HepG2 (cell line): ENCODE measurements around the gene UBE2H. TPM values are rescaled to one million over a fixed set of nuclear protein-coding genes. Genes with fewer than 3 reads are reported as not detected.

Experiments
- ARNT2 ChIP-seq: sonication (generic); formaldehyde crosslinking; IDR thresholded peaks from 2 replicates; pipeline ENCODE4 v1.8.0; 2022; ENCODE audit warnings: mild to moderate bottlenecking, low read depth, missing genetic modification reagents, moderate library complexity
- GATA4 ChIP-seq: sonication (generic); IDR thresholded peaks from 2 replicates; pipeline ENCODE4 v1.6.1; 2016; ENCODE audit warnings: antibody characterized with exemption, low read depth, borderline replicate concordance
- GATAD1 ChIP-seq: IDR thresholded peaks from 2 replicates; pipeline ENCODE4 v1.6.1; 2016; ENCODE audit warnings: missing genetic modification reagents, missing compliant biosample characterization
- HIC2 ChIP-seq: sonication (generic); formaldehyde crosslinking; IDR thresholded peaks from 2 replicates; pipeline ENCODE4 v1.9.0; 2022; ENCODE audit warnings: low read depth, missing genetic modification reagents
- HMG20A ChIP-seq: IDR thresholded peaks from 2 replicates; pipeline ENCODE4 v1.6.1; 2016; ENCODE audit warnings: borderline replicate concordance
- MAFF ChIP-seq: IDR thresholded peaks from 2 replicates; pipeline ENCODE4 v1.6.1; 2011; ENCODE audit warnings: low read depth, low read length, improper control_type of control experiment
- PATZ1 ChIP-seq: sonication (generic); formaldehyde crosslinking; IDR thresholded peaks from 2 replicates; pipeline ENCODE4 v1.4.0; 2020; ENCODE audit warnings: missing genetic modification reagents
- POLR2AphosphoS5 ChIP-seq: IDR thresholded peaks from 2 replicates; pipeline ENCODE4 v1.6.1; 2012; ENCODE audit warnings: low read depth, low read length
- RBM22 ChIP-seq: fragments of 200-400 bp; formaldehyde crosslinking; optimal IDR thresholded peaks from 2 replicates; pipeline ENCODE3; 2017; ENCODE audit warnings: mild to moderate bottlenecking, low read length, moderate library complexity
- SMARCE1 ChIP-seq: fragments of 450-650 bp; IDR thresholded peaks from 2 replicates; pipeline ENCODE4 v1.6.1; 2017; ENCODE audit warnings: borderline replicate concordance
- SPEN ChIP-seq: sonication (generic); formaldehyde crosslinking; IDR thresholded peaks from 2 replicates; pipeline ENCODE4 v1.5.1; 2020; ENCODE audit warnings: low read depth, mild to moderate bottlenecking, missing genetic modification reagents
- SRF ChIP-seq: IDR thresholded peaks from 2 replicates; pipeline ENCODE4 v1.6.1; 2011; ENCODE audit warnings: mild to moderate bottlenecking, low read depth, low read length, moderate library complexity
- TRIM22 ChIP-seq: fragments of 450-650 bp; IDR thresholded peaks from 2 replicates; pipeline ENCODE4 v1.6.1; 2017
- ZNF160 ChIP-seq: sonication (generic); formaldehyde crosslinking; IDR thresholded peaks from 2 replicates; pipeline ENCODE4 v1.8.0; 2022; ENCODE audit warnings: mild to moderate bottlenecking, inconsistent platforms, missing genetic modification reagents
- ZNF276 ChIP-seq: sonication (generic); formaldehyde crosslinking; IDR thresholded peaks from 2 replicates; pipeline ENCODE4 v1.4.0; 2020; ENCODE audit warnings: mild to moderate bottlenecking, low read depth, missing genetic modification reagents
- ZNF280B ChIP-seq: sonication (generic); formaldehyde crosslinking; IDR thresholded peaks from 2 replicates; pipeline ENCODE4 v1.5.0; 2020; ENCODE audit warnings: missing genetic modification reagents, mild to moderate bottlenecking, borderline replicate concordance
- ZNF335 ChIP-seq: sonication (generic); formaldehyde crosslinking; IDR thresholded peaks from 2 replicates; pipeline ENCODE4 v1.4.0; 2020; ENCODE audit warnings: missing genetic modification reagents
- ZNF362 ChIP-seq: sonication (generic); formaldehyde crosslinking; IDR thresholded peaks from 2 replicates; pipeline ENCODE4 v1.4.0; 2020; ENCODE audit warnings: missing genetic modification reagents, mild to moderate bottlenecking, borderline replicate concordance
- ZNF562 ChIP-seq: sonication (generic); formaldehyde crosslinking; IDR thresholded peaks from 2 replicates; pipeline ENCODE4 v1.8.0; 2022; ENCODE audit warnings: missing genetic modification reagents, borderline replicate concordance
- ZNF678 ChIP-seq: sonication (generic); formaldehyde crosslinking; IDR thresholded peaks from 2 replicates; pipeline ENCODE4 v1.4.0; 2020; ENCODE audit warnings: mild to moderate bottlenecking, missing genetic modification reagents
- ZNF737 ChIP-seq: sonication (generic); formaldehyde crosslinking; IDR thresholded peaks from 2 replicates; pipeline ENCODE4 v1.5.0; 2020; ENCODE audit warnings: missing genetic modification reagents, mild to moderate bottlenecking, borderline replicate concordance
- polyA plus RNA-seq, 8 experiments: library from polyadenylated mRNA; depleted of rRNA in 3 of 8; stranded (reverse) in 7 of 8; unstranded in 1 of 8; fragments of >200 nt; fragmentation: Illumina TruSeq in 4 of 8; extraction: Trizol in 4 of 8; gene quantifications; 2 replicates each; pipeline versions ENCODE4 v1.2.1 to v1.2.3, GENCODE V29; 2011 to 2016; ENCODE audit warnings: low read depth in 4 of 8, missing spikeins in 1 of 8, mixed read lengths in 1 of 8; ENCODE audit not compliant: insufficient read depth in 1 of 8
- total RNA-seq, 5 experiments: library from RNA; depleted of rRNA; stranded (reverse); fragments of >200 nt; fragmentation: Illumina TruSeq; extraction: Trizol; gene quantifications; 2 replicates each; pipeline ENCODE4 v1.2.3, GENCODE V29; 2016; ENCODE audit warnings: low read depth in 1 of 5

Gene UBE2H
- total and polyA plus RNA-seq, 2 of the 13 experiments (the other 11 are each of a cell fraction or from before 2014, with no cell fraction given): 15.5 to 40.1 TPM

GRCh38 chr7:129948877-129949291, 3.9 kb downstream of the UBE2H start (continued):
- peak; percentile 49; the same call in 1 of the 2 replicates for TF ChIP-seq SPEN (CRISPR knock-in tag)
- no peak for TF ChIP-seq SRF
- TF ChIP-seq ZNF562 (CRISPR knock-in tag): no peak
- TF ChIP-seq ZNF737 (CRISPR knock-in tag): no peak
- no peak for TF ChIP-seq ZNF678 (CRISPR knock-in tag)
- TF ChIP-seq ZNF335 (CRISPR knock-in tag): 0 out of 2 replicates have a peak, but pooled peaks have one; percentile 17
- TF ChIP-seq ZNF362: no peak
- TF ChIP-seq ZNF276 (CRISPR knock-in tag): no peak
- TF ChIP-seq SMARCE1: no peak
- TF ChIP-seq ARNT2 (CRISPR knock-in tag): no peak
- peak; percentile 81 for TF ChIP-seq POLR2AphosphoS5
- peak; percentile 34 for TF ChIP-seq RBM22
- TF ChIP-seq GATAD1 (CRISPR knock-in tag): peak; percentile 37; the same call in 1 of the 2 replicates
- TF ChIP-seq ZNF160 (CRISPR knock-in tag): 0 out of 2 replicates have a peak, but pooled peaks have one; percentile 41
- TF ChIP-seq TRIM22: no peak
- peak; percentile 97 for TF ChIP-seq PATZ1 (CRISPR knock-in tag)
- 0 out of 2 replicates have a peak, but pooled peaks have one; percentile 14 for TF ChIP-seq GATA4
- peak; percentile 58; the same call in 1 of the 2 replicates for TF ChIP-seq HMG20A (CRISPR knock-in tag)
- TF ChIP-seq HIC2: no peak
- TF ChIP-seq MAFF: no peak
- TF ChIP-seq ZNF280B (CRISPR knock-in tag): no peak
